Measurements from ENCODE around the gene MRGPRF.

MRGPRF gene

GRCh38 chr11:69050592-69051380, 37.7 kb upstream of the MRGPRF start:
- no peak for DNase-seq (ENCODE audit: low spot score)
- no peak for FAIRE-seq

DNA sequence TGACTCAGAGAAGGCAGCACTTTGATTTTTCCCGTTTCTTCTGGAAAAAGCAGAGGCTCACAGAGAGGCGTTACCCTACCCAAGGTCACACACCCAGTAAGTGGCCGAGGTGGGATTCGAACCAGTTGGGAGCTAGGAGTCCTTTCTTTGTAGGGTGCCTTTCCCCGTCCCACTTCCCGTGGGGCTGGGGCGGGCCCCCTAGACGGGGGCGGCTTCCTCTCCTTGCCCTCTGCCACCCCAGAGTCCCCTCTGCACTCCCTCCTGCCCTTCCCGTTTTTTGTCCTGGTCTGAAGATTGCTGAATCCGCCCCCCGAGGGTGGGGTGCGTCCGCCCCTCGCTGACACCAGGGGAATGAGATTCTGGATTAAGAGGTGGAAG, 36.4 kb upstream of the MRGPRF start:
- FAIRE-seq (no peak), DNase-seq (ENCODE audit: low spot score) (no peak)

GRCh38 chr11:69048694-69049489, 35.8 kb upstream of the MRGPRF start, which contains the start of gene TPCN2:
Gene TPCN2 (plus strand): TSS chr11:69048932. CDS start chr11:69048998, 66 bp downstream.
- FAIRE-seq (no peak), DNase-seq (ENCODE audit: low spot score) (peak; percentile 99)

GRCh38 chr11:69048031-69048693, 35.1 kb upstream of the MRGPRF start:
- FAIRE-seq (no peak), DNase-seq (ENCODE audit: low spot score) (no peak)

DNA sequence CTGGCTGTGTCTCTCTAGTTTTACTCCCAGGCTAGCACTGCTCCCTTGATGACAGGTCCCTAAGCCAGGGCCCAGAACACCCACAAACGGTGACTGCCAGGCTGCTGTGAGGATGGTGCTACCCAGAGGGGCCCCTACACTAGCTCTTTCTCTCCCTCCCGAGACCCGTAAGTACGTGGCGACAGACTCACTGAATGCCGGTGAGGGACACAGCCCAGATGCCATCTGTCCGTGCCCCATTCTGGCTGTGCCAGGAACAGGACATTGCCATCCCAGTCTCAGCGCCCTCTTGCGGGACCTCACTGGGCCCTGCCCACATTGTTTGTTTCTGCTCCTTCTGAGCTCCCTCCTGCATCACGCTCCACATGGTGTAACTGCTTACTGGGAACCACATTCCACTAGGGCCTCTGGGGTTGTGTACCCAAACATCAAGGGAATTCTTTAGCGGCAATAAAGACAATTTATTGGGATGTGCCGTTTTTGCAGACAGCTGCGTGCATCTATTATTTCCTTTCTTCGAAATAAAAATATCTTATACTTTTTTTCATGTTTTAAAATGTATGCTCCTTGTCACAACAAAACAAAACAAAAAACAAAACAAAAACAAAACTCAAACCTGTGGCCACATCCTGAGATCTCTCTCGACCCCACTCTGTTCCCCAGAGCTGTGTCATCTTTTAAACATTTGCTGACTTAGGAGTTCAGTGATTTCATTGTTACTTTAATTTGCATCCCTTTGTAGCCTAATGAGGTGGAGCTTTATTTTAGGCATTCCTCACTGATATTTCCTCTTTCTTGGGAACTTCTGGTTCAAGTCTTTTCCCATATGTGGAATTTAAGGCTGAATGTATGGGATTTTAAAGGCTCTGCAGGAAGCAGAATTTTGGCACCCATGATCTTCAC, 31.3 kb upstream of the MRGPRF start:
- FAIRE-seq (peak; percentile 40), DNase-seq (ENCODE audit: low spot score) (peak; percentile 72)

GRCh38 chr11:69041516-69041915, 28.5 kb upstream of the MRGPRF start:
- no peak for FAIRE-seq
- no peak for DNase-seq (ENCODE audit: low spot score)

DNA sequence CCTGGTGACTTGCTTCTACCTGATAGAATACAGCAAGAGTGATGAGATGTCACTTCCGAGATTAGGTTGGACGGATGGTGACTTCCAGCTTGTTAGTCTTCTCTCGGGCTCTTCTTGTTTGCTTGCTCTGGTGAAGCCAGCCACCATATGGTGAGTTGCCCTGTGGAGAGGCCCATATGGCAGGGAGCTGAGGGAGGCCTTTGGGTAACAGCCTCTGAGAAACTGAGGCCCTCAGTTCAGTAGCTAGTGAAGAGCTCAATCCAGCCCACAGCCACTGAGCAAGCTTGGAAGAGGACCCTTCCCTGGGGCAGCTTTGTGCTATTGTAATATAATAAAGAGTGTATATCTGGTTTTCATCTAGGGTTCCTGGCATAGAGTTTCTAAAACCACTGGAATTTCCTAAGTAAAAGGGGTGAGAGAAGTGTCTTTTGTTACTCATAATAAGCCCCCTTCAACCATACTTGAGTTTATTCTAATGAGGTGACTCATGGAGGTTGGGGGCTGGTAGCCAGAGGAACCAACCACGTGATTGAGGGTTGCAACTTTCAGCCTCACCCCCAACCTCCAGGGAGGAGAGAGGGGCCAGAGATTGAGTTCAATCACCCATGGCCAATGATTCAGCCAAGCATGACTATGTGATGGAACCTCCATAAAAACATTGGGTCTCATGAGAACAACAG, 27.7 kb upstream of the MRGPRF start:
- no peak for FAIRE-seq
- DNase-seq (ENCODE audit: low spot score): no peak

DNA sequence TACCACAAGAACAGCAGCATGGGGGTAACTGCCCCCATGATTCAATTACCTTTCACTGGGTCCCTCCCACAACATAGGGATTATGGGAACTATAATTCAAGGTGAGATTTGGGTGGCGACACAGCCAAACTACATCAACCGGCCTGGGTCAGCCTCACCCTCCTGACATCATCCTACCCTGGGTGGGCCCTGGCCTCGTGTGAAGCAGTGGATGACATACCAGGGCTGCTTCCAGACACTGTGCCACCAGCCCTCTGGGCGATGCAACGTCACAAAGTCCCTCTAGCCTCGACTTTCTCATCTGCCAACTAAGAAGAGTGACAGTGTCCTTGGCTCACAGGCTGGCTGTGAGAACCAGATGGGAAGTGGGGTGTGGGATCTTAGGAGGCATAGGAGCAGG, 27.0 kb upstream of the MRGPRF start:
- no peak for DNase-seq (ENCODE audit: low spot score)
- no peak for FAIRE-seq

DNA sequence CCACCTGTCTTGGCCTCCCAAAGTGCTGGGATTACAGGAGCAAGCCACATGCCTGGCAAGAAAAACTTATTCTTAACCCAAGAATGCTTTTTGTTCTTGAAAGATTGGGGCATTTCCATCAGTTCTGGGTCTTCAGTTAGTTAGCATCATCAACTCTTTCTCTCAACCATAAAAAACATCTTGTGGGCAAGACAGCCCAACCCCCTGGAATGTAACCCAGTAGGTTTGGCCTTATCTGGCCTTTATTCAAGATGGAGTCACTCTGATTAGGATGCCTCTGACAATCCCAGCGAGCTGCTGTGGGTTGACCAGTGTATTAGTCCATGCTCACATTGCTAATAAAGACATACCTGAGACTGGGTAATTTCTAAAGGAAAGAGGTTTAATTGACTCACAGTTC, 26.5 kb upstream of the MRGPRF start:
- FAIRE-seq (no peak), DNase-seq (ENCODE audit: low spot score) (no peak)

DNA sequence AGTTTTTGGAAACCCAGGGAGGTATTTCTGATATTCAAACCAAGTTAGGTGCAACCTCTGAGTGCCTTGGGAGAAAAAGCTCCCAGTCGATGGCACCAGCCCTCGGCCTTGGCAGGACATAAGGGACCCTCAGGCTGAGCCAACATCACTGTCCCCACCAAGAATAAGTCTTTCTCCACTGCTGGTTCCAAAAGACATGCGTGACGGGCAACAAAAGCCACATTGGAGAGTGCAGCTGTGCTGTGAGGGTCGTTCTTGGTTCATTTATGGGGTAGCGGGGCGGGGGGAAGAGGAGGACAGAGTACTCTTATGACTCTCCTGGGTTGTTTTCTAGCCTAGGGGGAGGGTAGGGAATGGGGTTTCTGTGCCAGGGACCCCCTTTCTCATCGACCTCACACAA, 24.5 kb upstream of the MRGPRF start:
- FAIRE-seq: no peak

GRCh38 chr11:69037074-69037473, 24.0 kb upstream of the MRGPRF start:
- FAIRE-seq: no peak
- DNase-seq (ENCODE audit: low spot score): no peak

More for the DNA sequence above, 24.5 kb upstream of the MRGPRF start:
- no peak for DNase-seq (ENCODE audit: low spot score)

DNA sequence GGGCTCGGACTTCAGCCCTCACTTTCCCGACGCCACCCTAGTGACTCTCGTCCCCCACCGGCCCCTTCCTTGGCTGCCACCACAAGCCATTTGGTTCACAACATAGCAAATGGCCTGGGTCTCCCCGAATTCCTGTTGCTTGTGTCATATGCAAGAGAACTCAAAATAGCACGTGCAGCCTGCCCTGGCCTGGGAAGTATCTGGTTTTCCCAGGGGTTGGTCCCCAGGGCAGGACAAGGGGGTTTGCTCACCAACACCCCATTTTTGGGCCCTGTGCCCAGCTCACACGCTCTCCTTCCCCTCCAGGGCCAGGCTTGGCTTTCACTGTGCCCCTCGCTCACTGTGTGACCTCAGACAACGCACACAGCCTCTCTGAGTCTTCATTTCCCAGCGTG, 22.9 kb upstream of the MRGPRF start:
- FAIRE-seq (no peak), DNase-seq (ENCODE audit: low spot score) (no peak)

DNA sequence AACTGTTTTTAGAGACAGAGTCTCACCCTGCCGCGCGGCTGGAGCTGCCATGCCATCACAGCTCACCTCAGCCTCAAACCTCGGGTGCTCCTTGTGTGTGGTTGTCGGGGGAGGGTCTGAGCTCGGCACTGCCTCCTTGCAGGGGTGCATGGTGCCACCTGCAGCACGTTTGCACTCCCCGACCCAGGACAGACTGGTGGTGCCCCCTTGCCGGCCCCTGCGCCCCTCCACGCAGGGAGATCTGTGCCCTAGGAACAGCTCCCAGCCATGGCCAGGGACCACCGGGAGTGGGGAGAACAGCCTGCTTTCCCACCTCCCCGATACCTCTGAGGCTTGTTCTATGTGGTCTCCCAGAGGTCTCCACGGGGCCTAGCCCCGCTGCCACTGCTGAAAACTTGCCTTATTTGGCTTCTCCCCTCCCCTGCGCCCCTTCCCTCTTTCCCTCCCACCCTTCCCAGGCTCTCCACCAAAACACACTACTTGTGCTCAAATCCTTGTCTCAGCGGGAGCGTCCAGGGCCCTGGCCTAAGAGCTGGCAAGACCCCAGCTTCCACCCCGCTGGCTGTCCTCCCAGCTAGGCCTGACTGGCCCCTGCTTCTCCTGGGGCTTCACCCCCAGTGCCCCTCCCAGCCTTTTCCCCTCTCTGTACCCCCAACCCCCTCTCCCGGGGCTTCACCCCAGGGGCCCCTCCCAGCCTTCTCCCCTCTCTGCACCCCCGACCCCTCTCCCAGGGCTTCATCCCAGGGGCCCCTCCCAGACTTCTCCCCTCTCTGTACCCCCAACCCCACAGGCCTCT, 22.3 kb upstream of the MRGPRF start:
- FAIRE-seq (no peak), DNase-seq (ENCODE audit: low spot score) (no peak)

GRCh38 chr11:69034123-69034867, 21.2 kb upstream of the MRGPRF start:
- FAIRE-seq (no peak), DNase-seq (ENCODE audit: low spot score) (no peak)

DNA sequence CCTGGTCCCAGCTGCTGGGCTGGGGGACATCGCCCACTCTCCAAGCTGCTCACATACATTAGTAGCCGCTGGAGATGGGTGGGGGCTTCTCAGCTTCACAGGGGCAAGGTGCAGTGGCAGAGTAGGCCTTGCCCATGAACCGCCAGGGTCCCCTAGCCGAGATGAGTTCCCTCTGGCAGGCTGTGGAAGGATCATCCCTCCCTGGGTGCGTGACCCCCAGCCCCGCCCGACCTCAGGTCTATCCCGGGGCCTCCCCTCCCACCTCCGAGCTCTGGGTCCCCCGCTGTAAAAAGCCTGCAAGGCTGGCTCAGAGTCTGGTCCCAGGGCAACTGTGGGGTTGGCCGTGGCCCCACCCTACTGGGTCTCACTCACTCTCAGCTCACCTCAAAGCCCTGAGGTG, 20.4 kb upstream of the MRGPRF start:
- no peak for DNase-seq (ENCODE audit: low spot score)
- FAIRE-seq: no peak

DNA sequence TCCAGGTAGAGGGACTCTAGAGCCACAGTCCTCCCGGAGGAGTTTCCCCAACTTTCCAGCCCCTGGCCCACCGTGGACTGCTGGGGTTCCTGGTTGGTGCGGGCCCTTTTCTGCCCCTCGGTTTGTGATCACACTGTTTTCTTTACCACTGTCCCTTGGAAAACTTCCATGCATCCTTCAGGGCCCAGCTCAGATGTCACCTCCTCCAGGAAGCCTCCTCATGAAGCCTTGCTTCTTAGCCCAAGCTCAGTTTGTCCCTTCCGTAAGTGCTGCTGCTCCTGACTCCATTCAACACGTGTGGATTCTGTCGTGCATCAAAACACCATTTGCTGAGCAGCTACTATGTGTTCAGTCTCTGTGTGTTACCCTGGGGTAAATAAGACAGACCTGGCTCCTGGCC, 19.8 kb upstream of the MRGPRF start:
- FAIRE-seq: no peak

GRCh38 chr11:69030301-69030700, 17.3 kb upstream of the MRGPRF start:
- no peak for DNase-seq (ENCODE audit: low spot score)
- FAIRE-seq: no peak

More for the DNA sequence above, 19.8 kb upstream of the MRGPRF start:
- DNase-seq (ENCODE audit: low spot score): no peak

DNA sequence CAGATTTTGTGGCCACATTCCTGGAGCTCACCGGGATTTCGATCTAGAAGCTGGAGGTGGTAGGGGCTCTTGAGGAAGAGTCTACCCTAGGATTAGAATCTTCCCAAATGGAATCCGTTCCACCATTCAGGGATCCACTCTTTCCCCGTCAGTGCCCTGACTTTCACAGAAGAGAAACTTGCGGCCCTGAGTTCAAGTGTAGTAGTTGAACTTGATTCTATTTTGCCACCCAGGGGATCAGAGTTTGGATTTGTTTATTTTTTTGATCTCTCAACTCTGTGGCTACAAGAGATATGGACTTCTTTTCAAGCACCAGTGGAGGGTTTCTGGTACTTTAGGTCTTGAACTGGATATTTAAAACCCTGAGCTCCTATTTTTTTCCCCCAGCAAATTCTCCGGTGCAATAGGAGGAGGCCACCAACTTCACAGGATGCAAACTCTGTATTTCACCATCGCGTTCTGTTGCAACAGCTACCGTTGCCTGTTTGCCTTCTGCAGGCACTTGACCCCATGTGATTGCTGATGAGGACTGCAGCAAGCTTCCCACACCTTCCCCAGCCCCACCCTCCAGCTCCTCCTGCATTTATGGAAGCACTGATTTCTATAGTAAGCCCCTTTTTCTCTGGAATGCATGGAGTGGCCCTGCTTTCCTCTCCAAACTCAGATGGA, 14.8 kb upstream of the MRGPRF start:
- FAIRE-seq: no peak
- DNase-seq (ENCODE audit: low spot score): no peak

Measured in urothelium cell line (cell line).